Spleen (tissue), 11 donors: ENCODE results near the gene KIF5C. TPM values are rescaled to one million over a fixed set of nuclear protein-coding genes. Genes with fewer than 3 reads are reported as not detected.

ENCODE experiments used
- DNase-seq: peaks from one replicate; pipeline ENCODE4 v3.0.0-alpha.2; 2020
- H3K27ac ChIP-seq, 8 donors: fragments of 200-600 bp; sonication (generic) in 7 of 8; 1 replicate in 4 of 8; 2 replicates in 4 of 8; pipeline versions ENCODE4 v1.5.0 to v1.8.0; 2016 to 2021; ENCODE audit warnings: inconsistent platforms in 4 of 8, mild to moderate bottlenecking in 4 of 8, moderate library complexity in 1 of 8
- H3K27me3 ChIP-seq, 7 donors: fragments of 200-600 bp; sonication (generic) in 6 of 7; replicated peaks in 1 of 7; 1 replicate in 4 of 7; 2 replicates in 3 of 7; pipeline versions ENCODE4 v1.5.0 to v1.8.0; 2016 to 2021; ENCODE audit warnings: inconsistent platforms in 3 of 7, mild to moderate bottlenecking in 1 of 7
- H3K36me3 ChIP-seq, 6 donors: fragments of 200-600 bp; sonication (generic) in 5 of 6; 1 replicate in 4 of 6; 2 replicates in 2 of 6; pipeline versions ENCODE4 v1.5.0 to v1.8.0; 2016 to 2021; ENCODE audit warnings: inconsistent platforms in 2 of 6
- H3K4me1 ChIP-seq, 6 donors: fragments of 200-600 bp; sonication (generic) in 5 of 6; 1 replicate in 3 of 6; 2 replicates in 3 of 6; pipeline versions ENCODE4 v1.5.0 to v1.8.0; 2016 to 2021; ENCODE audit warnings: inconsistent platforms in 3 of 6
- H3K4me3 ChIP-seq, 8 donors: fragments of 200-600 bp; sonication (generic) in 7 of 8; 1 replicate in 4 of 8; 2 replicates in 4 of 8; pipeline versions ENCODE4 v1.5.0 to v1.8.0; 2016 to 2021; ENCODE audit warnings: inconsistent platforms in 4 of 8, mild to moderate bottlenecking in 4 of 8, moderate library complexity in 2 of 8
- H3K9me3 ChIP-seq, 8 donors: fragments of 200-600 bp; sonication (generic) in 7 of 8; 1 replicate in 4 of 8; 2 replicates in 4 of 8; pipeline versions ENCODE4 v1.5.0 to v1.8.0; 2016 to 2021; ENCODE audit warnings: inconsistent platforms in 4 of 8
- POLR2A ChIP-seq, 3 donors: fragments of 450-650 bp; IDR thresholded peaks; one replicate each; pipeline ENCODE4 v1.5.1; 2017; ENCODE audit warnings: antibody characterized with exemption in 3 of 3, mild to moderate bottlenecking in 1 of 3
- POLR2AphosphoS5 ChIP-seq, 3 donors: sonication (generic); formaldehyde crosslinking; IDR thresholded peaks; one replicate each; pipeline ENCODE4 v1.5.1; 2017; ENCODE audit warnings: antibody characterized with exemption in 3 of 3
- WGBS, 5 donors: extraction: QIAGEN DNeasy Blood & Tissue Kit in 3 of 5; methylation state at CpG; one replicate each; pipeline versions ENCODE4 v1.1.5 to v1.1.7; 2013 to 2018; 5-methylcytosine and 5-hydroxymethylcytosine counted together
- intact Hi-C: fragments of 100-400 bp; cut with DNase I; formaldehyde crosslinking; loops from one replicate; pipeline ENCODE4 v1.15.0; 2023; ENCODE audit warnings: low total_unique reads
- polyA plus RNA-seq, 3 donors: library from polyadenylated mRNA; stranded (reverse); fragments of 200-250 nt; gene quantifications; one replicate each; pipeline ENCODE4 v1.2.1, GENCODE V29; 2013
- total RNA-seq, 7 donors: library from RNA; depleted of rRNA in 3 of 7; stranded (reverse); fragments of >200 nt in 3 of 7; fragmentation: NEBNext Ultra II Directional in 4 of 7; extraction: Animal tissue kit (Norgen Biotek cat#: 25700) in 4 of 7; gene quantifications; one replicate each; pipeline versions ENCODE4 v1.1.0 to v1.2.1, GENCODE V29; 2016 to 2021
- TF ChIP-seq, protein P1 (sequence below), 11 experiments: fragments of 200-600 bp in 7 of 11; fragments of 450-650 bp in 4 of 11; sonication (generic) in 4 of 11; IDR thresholded peaks in 8 of 11; conservative IDR thresholded peaks in 3 of 11; 1 replicate in 7 of 11; 2 replicates in 4 of 11; pipeline versions ENCODE4 v1.4.0 to v1.8.0; 2016 to 2021; ENCODE audit warnings: antibody characterized with exemption in 11 of 11, inconsistent platforms in 4 of 11, mild to moderate bottlenecking in 1 of 11
- donor health status: healthy with polysubstance abuse.
- donor health status: DM: no; HTN: no; CAD: no; lungs with moderate emphysema.
- donor health status: DM: no; HTN: no; CAD: no.
- donor health status: Bipolar disorder and iron deficiency.
- donor health status: healthy.
- donor health status: DM: no; HTN: no; CAD: no.
- donor health status: DM: yes; HTN: yes; CAD: no.

The KIF5C gene
- total and polyA plus RNA-seq, 10 donors = 0.61 to 8.3 (median 4.3) TPM

DNA sequence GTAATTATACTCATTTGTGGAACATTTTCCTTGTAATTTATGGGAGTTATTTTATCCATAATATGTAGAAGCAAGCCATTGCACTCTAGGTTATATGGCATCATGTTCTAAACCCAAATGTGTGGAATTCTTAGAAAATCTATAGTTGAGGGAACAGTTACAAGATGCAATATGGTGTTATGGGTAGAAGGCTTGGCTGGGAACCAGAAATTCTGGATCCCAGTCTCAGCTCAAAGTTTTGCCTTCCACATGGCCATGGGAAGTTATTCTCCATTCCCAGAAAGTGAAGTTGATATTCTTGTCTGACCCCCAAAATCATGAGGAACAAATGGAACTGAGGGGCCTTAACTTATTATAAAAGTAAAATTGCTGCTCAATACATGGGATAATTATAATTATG, 38.0 kb downstream of the KIF5C start:
- Histone ChIP-seq H3K9me3 (peaks cover 0 to 5% (median 3%) of the 10 kb centered on the region in 8 donors), H3K4me3 (no peak overlapping the region), H3K4me1 (no peaks in the 10 kb centered on the region), H3K27me3 (no peaks in the 10 kb centered on the region), H3K27ac (no peak overlapping the region), H3K36me3 (no peaks in the 10 kb centered on the region)
- TF ChIP-seq POLR2AphosphoS5 (IDR thresholded peaks at IDR 0.05) (no peak), POLR2A (IDR thresholded peaks at IDR 0.05) (no peak)
- intact Hi-C loops = no loop called here
- DNase-seq = no peak

DNA sequence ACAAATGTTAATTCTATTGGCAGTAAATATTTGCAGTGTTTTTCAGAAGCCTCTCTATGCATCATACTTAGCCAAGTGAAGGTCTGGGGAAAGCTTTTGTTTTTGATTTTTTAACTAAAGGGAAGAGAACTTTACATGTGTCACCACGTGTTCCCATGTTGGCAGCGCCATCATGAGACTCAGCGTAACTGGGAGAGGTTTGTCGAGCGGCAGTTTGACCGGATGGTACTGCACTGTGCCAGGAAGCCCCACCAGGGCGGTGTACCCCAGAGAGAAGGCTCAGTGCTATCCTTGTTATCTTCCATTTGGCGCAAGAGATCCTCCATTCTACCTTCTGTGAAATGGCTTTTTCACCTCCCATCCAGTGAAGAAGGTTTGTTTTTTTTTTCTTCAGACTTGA, 38.5 kb downstream of the KIF5C start:
- TF ChIP-seq, protein P1, sequence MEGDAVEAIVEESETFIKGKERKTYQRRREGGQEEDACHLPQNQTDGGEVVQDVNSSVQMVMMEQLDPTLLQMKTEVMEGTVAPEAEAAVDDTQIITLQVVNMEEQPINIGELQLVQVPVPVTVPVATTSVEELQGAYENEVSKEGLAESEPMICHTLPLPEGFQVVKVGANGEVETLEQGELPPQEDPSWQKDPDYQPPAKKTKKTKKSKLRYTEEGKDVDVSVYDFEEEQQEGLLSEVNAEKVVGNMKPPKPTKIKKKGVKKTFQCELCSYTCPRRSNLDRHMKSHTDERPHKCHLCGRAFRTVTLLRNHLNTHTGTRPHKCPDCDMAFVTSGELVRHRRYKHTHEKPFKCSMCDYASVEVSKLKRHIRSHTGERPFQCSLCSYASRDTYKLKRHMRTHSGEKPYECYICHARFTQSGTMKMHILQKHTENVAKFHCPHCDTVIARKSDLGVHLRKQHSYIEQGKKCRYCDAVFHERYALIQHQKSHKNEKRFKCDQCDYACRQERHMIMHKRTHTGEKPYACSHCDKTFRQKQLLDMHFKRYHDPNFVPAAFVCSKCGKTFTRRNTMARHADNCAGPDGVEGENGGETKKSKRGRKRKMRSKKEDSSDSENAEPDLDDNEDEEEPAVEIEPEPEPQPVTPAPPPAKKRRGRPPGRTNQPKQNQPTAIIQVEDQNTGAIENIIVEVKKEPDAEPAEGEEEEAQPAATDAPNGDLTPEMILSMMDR (IDR thresholded peaks at IDR 0.05 in 8 of 11, conservative IDR thresholded peaks at IDR 0.05 in 3 of 11) = no peak
- no peak for TF ChIP-seq POLR2AphosphoS5 (IDR thresholded peaks at IDR 0.05)
- no peak for TF ChIP-seq POLR2A (IDR thresholded peaks at IDR 0.05)
- no peak overlapping the region for H3K27ac ChIP-seq
- intact Hi-C loops = no loop called here
- peaks cover 2 to 10% (median 8%) of the 10 kb centered on the region in 8 donors for H3K9me3 ChIP-seq
- no peak for DNase-seq
- 93 to 98% (median 96%) methylated on average over 8 of the region's 8 CpGs for WGBS, 5 donors
- no peaks in the 10 kb centered on the region for H3K4me1 ChIP-seq
- no peak overlapping the region for H3K4me3 ChIP-seq
- no peaks in the 10 kb centered on the region for H3K36me3 ChIP-seq
- no peaks in the 10 kb centered on the region for H3K27me3 ChIP-seq

DNA sequence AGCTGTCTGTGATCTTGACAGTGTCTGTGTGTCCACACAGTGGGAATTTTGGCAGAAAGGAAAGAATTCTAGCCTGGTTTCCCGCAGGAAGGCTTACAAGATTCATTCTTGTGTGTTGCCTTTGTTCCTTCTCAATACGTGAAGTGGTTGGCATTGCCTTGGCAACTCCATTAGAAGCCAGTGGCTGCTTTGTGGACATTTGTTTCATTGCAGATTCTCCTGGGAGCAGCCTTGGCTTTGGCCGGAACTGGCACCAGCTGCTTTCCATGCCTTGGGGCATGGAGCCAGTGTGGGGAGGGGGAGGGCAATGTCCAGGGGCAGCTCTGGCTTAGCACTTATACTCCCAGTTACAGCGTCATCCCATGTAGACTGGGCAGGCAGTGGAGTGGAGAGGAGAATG, 39.4 kb downstream of the KIF5C start:
- Histone ChIP-seq H3K9me3 (peaks cover 5 to 19% (median 17%) of the 10 kb centered on the region in 8 donors), H3K27me3 (no peaks in the 10 kb centered on the region), H3K27ac (no peak overlapping the region), H3K4me1 (no peaks in the 10 kb centered on the region), H3K4me3 (no peak overlapping the region), H3K36me3 (no peaks in the 10 kb centered on the region)
- DNase-seq = no peak
- WGBS, 5 donors = 88 to 92% (median 90%) methylated on average over 4 of the region's 4 CpGs
- intact Hi-C loops = no loop called here
- TF ChIP-seq, protein P1 (IDR thresholded peaks at IDR 0.05 in 8 of 11, conservative IDR thresholded peaks at IDR 0.05 in 3 of 11) = no peak
- TF ChIP-seq POLR2A (IDR thresholded peaks at IDR 0.05) (no peak), POLR2AphosphoS5 (IDR thresholded peaks at IDR 0.05) (no peak)

DNA sequence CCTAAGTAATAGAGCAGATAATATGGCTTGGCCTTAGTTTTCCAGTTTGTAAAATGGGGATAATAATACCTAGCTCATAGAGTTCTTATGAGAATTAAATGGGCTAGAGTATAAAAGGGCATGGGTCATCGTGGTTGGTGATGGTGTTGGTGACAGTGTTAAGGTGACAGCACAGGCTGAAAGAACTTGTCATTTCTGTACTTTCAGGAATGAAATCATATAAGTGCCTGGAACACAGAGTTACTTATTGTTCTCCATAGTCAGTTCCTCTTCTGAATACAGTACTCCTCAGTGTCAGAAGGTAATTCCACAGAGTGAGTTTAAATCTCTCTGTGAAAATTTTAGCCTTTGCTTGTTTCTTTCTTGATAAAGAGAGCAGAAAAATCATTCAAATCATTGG, 42.4 kb downstream of the KIF5C start:
- Histone ChIP-seq H3K9me3 (peaks cover 5 to 19% (median 17%) of the 10 kb centered on the region in 8 donors), H3K36me3 (no peaks in the 10 kb centered on the region), H3K27me3 (no peaks in the 10 kb centered on the region), H3K4me1 (no peaks in the 10 kb centered on the region), H3K27ac (no peak overlapping the region), H3K4me3 (no peak overlapping the region)
- DNase-seq = no peak
- intact Hi-C loops = no loop called here
- TF ChIP-seq POLR2A (IDR thresholded peaks at IDR 0.05) = no peak
- TF ChIP-seq, protein P1 (IDR thresholded peaks at IDR 0.05 in 8 of 11, conservative IDR thresholded peaks at IDR 0.05 in 3 of 11) = no peak
- no peak for TF ChIP-seq POLR2AphosphoS5 (IDR thresholded peaks at IDR 0.05)
- WGBS, 5 donors = 67 to 96% (median 81%) methylated on average over 1 of the region's 1 CpG

DNA sequence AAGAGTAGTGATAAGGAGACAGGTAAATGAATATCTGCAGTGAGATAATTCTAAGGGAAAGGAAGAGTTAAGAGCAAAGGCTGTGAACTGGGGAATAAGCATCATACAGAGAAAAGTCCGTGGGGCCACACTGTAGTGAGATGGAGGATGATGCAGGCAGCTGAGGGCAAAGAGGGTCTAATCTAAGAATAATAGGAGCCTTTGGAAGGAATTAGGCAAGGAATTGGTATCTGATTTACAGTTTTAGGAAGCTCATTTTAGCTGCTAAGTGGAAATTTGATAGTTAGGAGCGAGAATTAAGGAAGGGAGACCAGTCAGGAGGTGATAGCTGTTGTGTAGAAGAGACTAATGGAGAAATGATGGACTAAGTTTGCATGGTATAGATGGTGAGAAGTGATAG, 43.5 kb downstream of the KIF5C start:
- no peaks in the 10 kb centered on the region for H3K36me3 ChIP-seq
- intact Hi-C loops = no loop called here
- peaks cover 5 to 19% (median 17%) of the 10 kb centered on the region in 8 donors for H3K9me3 ChIP-seq
- H3K4me3 ChIP-seq = no peak overlapping the region
- H3K27me3 ChIP-seq = no peaks in the 10 kb centered on the region
- H3K4me1 ChIP-seq = no peaks in the 10 kb centered on the region
- 76 to 80% (median 79%) methylated on average over 2 of the region's 2 CpGs for WGBS, 5 donors
- DNase-seq = no peak
- TF ChIP-seq POLR2AphosphoS5 (IDR thresholded peaks at IDR 0.05) (no peak), POLR2A (IDR thresholded peaks at IDR 0.05) (no peak)
- H3K27ac ChIP-seq = no peak overlapping the region
